Epidermal melanocyte (primary cell): ENCODE results near the gene INKA2.

ENCODE experiments used
- DNase-seq: peaks from one replicate; pipeline ENCODE4 v3.0.0; 2011; ENCODE audit warnings: low spot score; ENCODE audit not compliant: insufficient read length

The INKA2 gene

DNA sequence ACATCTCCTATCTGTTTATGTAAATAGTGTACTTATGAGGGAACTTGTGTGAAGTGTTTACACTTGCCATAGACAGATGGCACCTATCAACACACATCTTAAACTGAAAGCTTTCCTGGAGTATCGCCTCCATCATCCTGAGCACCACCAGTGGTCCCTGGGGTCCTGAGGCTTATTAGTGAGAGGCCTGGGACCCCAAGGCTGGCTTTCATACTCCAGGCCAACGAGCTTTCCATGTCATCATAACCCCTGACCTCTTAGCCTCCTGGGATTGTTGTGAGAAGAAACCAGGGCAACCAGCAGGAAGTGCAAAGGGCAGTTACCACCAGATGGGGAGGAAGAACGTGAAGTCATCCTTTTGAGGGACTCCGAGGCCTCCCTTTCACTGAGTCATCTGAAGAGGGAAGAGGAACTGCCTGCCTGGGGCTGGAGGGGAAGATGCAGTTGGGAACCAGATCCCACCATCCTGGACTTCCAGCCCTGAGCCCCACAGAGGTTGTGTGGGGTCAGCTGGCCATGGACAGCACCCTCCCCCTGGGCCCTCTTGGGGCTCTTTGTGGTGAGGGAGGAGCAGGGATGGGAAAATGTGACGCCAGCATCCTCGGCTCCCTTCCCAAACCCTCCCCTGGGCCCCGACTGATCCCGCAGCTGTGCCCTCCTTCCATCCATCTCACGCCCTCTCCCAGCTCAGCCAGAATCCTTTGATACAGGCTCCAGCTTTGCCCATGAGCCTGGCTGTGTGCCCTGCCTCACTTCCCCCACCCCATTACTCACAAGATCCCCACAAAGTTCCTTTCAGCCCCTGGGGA, 5.8 kb downstream of the INKA2 start:
- DNase-seq, result no peak

DNA sequence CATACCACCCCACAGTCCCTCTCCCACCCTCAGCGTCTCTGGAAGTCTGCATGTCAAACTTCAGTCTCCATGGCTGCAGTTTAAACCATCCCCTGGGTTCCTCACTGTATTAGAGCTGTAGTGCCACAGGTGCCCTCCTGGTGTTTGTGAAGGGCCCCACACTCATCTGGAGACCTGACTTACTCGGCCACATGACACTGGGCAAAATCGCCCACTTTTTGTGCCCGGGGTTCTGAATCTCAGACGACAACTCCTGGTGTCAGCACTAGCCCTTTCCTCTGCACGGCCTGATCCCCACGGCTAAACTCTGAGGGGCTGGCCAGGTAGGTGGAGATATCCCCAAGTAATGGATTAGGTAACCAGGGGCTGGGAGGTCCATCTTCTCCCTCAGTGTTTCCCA, 6.5 kb downstream of the INKA2 start:
- no peak for DNase-seq

DNA sequence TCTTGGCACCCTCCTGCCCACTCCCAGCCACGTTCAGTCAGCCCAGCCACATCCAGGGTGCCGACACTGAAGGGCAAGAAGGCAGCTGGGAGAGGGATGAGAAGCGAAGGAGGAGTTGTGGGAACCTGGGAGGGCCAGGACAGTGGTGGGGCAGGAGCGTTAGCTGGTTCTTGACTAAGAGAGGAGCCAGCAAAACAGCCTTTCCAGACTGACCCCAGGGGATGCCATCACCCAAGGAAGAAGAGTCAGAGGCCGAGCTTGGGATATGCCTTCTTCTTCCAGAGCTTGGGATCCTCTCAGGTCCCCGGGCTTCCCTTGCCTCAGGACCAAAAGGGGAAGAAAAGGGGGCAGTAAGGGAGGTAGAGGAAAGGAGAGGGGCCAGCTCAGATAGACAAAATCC, 7.2 kb downstream of the INKA2 start:
- no peak for DNase-seq

DNA sequence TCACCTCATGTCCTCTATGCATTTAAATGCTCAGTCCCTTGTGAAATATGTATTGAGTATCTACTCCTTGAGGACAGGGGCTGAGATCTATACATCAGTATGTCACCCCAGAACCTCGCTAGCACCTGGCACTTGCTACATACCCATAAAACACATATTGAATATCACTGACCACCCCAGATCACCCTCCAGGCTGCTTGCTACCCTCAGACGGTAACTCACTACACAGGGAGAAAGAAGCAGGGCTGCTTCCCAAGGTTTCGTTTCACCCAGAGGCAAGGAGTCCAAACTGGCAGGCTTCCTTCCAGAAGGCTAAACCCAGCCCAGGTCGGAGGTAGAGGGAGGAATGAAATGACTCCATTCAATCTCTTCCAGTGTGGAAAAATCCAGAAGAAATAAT, 8.5 kb downstream of the INKA2 start:
- no peak for DNase-seq

DNA sequence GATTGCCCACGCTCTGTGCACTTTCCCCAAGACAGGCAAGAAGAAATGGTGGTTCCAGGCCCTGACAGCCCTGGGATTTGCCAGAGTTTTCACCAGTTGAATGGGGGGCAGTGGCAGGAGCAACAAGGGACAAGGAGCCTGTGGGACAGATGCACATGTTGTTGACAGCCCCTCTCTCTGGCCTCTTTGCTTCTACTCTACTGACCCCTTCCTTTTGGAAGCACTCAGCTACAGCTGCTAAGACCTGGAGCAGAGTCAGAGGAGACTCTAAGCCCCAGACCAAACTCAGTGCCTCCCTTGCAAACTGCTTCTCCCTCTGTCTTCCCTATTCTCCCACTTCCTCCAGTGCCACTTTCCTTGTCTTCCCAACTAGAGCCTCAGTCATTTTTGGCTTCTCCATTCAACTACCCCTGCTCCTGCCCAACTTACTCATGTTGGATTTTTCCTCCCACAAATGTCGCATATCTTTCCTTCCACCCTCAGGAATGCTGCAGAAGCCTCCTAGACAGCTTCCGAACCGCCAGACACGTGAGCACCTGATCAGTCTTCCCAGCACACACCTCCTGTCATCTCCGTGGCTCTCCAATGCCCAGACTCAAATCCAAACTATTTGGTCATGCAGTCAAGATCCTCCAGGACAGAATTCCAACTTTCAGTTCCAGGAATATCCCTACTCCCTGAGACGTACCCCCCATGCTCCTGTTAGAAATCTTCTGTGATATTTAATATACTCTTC, 9.1 kb downstream of the INKA2 start:
- DNase-seq, result no peak

DNA sequence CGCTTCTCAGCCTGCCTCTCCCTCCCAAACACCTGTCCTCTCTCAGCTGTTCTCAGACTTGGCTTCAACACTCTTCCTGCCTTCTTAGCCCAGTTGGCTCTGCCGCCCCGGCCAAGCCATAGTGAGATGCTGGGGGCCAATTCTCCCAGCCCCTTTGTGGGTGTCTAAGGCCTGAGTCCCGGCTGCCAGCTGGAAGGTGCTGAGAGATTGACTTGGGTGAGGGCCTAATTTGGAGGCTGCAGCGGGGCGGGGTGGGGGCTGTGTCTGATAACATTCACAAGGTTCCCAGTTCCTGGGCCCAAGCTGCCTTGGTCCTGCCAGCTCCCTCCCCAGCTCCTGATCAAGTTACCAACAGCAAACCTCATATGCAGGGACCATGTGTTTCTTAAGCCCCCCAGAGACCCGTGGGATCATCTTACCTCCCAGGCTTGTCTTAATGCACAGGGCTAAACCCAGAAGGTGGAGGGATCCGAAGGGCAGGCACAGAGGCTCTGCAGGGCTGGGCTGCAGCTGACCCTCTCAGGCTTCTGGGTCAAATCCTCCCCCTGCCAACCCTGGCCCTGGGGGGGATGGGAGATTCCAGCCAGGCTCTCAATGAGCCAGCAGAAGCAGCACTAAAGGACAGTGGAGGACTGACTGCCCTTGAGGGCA, 9.8 kb downstream of the INKA2 start:
- DNase-seq, result no peak

DNA sequence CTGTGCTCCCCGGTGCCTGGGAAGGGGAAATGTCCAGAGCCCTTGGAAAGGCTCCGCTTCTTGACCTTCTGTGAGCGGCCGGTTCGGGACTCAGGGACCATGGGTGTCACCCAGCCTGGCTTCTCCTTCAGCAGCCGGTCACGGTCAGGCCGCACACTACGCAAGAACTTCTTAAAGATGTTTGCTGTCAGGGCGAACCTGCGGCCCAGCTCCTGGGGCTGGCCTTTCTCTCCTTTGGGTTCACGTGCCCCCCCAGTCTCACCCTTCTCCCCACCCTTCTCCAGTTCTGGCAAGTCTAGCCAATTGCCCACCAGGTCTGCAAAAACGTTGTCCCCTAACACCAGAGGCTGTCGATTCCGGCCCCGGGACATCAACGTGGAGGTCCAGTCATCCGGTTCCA, 12.1 kb downstream of the INKA2 start:
- no peak for DNase-seq

DNA sequence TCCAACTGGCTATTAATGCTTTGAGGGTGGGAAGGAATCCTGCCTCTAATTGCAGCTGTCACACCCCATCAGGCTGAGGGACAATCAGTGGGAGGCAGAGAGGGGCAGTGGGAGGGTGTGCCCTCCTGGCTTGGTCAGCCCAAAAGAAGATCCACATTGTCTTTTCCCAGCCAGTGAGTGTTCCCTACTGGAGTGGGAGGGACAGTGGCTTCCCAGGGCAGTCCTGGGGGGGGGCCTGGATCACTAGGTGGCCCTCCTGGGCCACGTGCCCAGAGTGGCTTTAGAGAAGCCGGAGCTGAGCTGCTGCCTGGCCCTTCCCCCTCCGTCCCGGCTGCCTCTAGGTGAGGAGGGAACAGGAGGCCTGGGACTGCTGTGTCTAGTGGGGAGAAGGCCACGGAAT, 14.0 kb downstream of the INKA2 start:
- DNase-seq, result no peak

DNA sequence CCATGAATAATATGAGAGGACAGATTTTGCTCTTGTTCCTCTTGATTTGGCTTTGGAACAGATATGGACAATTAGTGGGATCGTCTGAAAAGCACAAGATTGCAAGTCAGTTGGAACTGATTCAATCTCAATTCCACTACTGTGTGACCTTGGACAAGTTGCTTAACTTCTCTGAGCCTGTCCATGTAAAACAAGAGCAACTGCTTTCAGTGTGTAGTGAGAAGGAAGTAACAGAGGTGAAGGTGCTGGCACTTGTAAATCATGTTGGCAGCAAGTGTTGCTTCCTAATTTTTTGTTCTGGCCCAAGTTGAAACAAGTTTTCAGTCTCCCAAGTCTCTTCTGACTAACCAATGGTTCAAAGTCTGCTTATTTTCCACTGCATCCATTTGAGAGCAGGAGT, 15.3 kb downstream of the INKA2 start:
- DNase-seq, result no peak

DNA sequence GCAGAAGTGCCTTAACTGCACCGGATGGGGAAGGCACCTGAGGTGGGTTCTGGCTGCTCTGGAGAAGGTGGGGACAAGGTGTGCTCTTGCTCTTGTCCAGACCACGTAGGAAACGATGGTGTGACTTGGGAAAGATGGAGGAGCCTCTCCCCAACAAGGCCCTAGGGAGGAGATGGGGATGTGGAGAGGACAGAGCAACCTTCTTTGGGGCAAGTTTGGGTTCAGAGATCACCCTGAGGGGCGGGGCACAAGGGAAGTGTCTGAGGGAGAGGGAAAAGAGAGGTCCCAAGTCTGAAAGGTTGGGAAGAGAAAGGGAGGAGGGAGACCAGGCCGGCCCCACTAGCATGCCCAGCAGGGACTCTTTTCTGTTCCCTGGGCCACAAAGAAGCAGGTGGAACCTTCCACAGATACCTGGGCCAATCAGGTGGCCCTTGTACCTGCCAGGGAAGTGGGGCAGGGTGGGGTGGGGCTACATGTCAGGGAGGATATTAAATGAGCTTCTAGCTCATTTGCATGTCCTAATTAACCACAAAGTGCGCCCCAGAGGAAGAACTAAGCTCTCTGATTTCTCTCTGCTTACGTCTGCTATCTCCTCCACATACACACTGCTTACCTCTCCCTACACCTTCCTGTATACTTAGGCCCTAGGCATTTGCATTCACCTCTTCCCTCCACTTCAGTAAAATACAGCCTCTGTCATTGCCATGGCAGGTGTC, 15.9 kb downstream of the INKA2 start:
- DNase-seq, result no peak

DNA sequence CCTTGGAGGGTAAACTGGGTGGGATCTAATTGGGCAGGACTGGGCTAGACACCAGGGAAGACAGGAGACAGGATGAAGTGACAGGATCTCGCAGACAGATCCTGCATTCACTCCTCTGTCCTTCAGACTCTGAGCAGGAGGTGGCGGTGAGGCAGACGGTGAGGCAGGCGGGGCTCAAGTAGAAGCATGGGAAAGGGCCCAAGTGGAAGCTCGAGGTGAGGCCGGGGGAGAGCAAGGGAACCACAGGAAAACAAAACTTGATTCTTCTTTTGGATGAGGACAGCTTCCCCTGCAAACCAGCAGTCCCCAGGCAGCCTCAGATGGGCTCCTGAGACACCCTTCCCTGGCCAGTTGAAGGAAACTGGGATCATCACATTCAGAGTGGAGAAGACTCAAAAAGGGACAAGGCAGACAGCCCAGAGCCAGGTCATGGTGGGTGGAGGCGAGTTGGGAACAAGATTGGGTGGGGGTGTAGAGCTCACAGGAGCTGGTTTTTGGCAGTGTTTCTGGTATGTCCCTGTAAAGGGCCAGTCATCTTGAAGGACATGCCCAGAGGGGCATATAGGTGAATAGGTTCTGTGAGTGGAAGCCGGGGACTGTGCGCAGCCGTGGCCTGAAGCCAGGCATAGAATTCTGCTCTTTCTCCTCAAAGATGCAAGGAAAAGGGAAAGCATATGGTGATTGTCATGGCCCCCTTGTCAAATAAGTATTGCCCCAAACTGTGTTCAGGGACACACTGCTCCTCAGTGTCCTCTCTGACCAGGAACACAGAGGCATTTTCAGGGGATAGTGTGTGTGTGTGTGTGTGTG, 18.0 kb downstream of the INKA2 start:
- no peak for DNase-seq

DNA sequence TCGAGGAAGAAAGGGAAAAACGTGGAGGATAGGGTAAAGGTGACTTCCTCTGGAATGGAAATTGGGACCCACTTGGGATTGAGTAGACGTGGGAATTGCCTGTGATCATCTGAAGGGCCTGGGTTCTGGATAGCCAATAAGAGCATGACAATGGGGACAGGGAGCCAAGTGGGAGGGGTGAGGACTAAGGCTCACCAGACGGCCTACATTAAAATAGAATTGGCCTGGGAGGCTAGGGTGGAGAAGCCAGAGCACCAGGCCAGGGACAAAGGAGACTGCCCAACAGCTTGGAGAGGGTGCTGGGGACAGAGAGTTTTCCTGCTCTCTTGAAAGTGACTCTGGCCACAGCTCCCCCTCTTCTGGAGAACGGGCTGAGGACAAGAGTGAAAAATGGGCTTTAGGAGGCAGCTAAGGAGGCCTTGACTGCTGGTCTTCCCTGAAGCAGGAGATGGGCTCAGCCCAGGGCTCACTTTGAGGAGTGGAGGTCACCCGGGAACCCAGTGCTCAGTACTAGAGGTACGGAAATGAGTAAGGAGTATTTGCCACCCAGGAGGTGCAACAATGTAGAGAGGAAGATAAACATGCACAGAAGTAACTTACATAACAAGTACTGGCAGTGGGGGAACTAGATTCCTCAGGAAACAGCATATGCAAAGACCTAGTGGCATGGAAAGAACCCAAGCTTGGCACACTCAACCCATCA, 18.8 kb downstream of the INKA2 start:
- DNase-seq, result no peak

DNA sequence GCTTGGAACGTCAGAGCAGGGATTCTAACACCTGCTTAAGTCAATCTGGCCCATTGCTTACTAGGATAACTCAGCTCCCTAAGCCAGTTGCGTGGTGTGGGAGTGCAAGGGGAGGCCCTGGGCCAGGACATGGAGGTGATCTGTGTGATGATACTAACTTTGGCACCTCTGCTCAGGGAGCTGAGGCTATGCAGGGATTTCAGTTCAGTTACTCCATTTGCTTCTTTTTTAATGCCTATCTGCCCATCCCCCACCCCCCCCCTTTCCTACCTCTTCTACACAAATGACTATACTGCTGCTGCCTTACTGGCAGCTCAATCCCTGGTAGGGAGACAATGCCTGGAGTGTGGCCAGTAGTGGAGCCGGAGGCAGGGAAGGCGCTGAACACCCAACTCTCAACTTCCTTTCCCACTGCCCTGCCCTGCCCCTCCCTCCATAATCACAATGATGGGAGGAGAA, 19.5 kb downstream of the INKA2 start:
- DNase-seq, result no peak

DNA sequence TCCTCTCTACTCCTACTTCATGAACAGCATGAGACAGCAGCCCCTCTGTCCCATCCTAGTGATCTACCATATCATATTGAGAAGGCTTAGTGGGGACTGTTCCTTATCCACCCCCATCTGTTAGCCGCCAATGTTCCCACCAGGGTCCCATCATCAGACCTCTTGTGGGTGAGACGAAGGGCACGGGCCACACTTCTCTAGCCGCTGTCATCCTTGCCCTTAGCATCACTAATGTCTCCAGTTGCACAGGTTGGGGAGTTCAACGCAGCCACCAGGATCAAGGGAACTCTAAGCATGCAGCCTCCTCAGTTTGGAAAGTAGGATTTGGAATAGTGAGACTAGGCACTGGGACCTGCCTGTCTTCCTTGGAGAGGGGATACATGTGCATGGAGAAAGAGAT, 20.1 kb downstream of the INKA2 start:
- DNase-seq, result no peak

DNA sequence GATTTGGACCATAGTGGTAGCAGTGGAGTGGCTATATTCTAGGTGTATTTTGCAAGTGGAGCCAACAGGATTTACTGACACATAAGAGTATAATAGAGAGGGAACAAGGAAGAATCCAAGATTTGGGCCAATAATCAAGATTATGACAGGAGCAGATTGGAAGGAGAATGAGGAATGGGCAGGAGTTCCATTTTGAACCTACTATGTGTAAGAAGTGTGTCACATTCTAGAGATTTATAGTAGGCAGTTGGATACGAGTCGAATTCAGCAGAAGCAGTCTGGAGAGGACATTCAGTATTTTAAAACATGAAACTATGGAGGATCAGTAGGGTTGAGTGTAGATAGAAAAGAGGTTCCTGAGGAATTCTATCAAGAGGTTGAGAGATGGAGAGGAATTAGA, 21.7 kb downstream of the INKA2 start:
- DNase-seq, result no peak

DNA sequence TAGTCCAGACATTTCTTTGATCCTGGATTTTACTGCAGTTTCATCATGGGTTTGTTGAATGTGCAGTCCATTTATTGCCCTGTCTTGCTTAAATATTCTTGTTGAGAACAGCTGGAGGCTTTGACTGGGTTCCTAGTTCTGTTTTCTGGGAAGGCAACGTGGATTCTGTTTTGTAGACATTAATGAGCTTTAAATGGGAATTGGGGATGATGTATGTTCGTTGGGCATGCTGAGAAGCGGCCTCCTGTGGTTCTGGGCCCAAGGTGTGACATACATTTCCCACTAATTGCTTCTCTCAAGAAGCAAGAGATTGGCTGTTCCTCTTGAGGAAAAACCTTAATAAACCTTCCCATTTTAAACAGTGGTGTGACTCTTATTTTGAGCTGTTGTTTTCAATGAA, 22.9 kb downstream of the INKA2 start:
- no peak for DNase-seq

DNA sequence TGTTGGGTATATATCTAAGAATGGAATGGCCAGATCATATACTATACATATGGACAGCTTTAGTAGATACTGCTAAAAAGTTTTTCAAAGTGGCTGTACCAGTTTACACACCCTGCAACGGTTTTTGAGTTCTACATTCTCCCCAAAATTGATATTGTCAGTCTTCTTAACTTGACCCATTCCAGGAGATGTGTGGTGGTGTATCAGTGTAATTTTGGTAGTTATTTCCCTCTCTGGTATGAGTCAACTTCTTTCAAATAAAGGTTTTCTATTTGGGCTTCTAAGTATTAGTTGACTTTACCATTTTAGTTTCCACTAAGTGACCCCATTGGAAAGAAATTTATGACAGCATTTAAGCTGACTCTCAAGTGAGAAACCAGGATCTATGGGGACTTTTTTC, 29.2 kb downstream of the INKA2 start:
- no peak for DNase-seq

DNA sequence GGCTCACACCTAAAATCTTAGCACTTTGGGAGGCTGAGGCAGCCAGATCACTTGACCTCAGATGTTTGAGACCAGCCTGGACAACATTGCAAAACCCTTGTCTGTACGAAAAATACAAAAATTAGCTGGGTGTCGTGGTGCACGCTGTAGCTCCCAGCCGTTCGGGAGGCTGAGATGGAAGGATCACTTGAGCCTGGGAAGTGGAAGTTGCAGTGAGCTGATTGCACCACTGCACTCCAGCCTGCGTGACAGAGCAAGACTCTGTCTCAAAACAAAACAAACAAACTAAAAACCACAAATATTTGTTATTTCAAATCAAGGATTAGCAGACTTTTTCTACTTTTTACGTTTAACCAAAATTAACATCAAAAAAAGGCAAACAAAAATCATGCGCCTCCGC, 31.3 kb downstream of the INKA2 start:
- no peak for DNase-seq

DNA sequence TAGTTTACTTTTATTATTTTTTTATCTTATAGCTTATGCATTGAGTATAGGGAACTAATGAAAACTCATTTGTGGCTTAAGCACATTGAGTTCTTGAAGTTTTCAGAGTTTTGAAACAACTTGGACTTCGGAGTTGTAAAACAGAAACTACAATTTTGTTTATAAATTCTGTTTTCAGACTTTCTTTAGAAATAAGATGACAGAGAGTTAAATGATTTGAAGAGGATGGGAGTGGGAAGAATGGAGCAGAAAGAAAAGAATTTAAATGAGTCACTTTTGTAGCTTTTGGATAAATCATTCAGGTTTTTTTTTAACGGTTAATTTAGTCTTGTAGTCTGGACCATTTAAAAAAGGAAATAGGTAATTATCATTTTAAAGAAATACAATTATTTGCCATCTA, 32.3 kb downstream of the INKA2 start:
- DNase-seq, result no peak

DNA sequence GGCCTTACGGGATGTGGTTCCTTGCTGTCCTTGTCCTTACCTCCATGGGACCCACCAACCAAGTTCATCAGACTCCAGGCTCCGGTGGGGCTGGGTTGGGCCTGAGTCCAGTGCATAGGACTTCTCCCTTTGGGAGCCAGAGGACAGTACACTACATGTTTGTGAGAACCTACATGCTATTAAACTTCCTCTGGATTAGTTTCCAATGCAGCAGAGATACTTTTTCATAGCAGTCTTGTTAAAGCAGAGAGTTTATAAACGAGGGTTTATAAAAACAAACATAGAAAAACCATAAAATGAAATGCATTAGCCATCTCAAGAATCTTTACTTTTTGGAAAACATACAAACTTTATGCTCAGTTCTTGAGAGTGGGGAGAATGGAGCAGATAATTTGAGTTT, 33.4 kb downstream of the INKA2 start:
- DNase-seq, result no peak
